GM19324 (cell line): ENCODE results near the gene TEKT2.

Experiments
- ATAC-seq: cut with Tn5 transposase; IDR thresholded peaks from one replicate; pipeline ENCODE4 v1.9.1; 2021; ENCODE audit warnings: mild to moderate bottlenecking, moderate library complexity; ENCODE audit not compliant: unreplicated experiment, low FRiP score

TEKT2 gene

DNA sequence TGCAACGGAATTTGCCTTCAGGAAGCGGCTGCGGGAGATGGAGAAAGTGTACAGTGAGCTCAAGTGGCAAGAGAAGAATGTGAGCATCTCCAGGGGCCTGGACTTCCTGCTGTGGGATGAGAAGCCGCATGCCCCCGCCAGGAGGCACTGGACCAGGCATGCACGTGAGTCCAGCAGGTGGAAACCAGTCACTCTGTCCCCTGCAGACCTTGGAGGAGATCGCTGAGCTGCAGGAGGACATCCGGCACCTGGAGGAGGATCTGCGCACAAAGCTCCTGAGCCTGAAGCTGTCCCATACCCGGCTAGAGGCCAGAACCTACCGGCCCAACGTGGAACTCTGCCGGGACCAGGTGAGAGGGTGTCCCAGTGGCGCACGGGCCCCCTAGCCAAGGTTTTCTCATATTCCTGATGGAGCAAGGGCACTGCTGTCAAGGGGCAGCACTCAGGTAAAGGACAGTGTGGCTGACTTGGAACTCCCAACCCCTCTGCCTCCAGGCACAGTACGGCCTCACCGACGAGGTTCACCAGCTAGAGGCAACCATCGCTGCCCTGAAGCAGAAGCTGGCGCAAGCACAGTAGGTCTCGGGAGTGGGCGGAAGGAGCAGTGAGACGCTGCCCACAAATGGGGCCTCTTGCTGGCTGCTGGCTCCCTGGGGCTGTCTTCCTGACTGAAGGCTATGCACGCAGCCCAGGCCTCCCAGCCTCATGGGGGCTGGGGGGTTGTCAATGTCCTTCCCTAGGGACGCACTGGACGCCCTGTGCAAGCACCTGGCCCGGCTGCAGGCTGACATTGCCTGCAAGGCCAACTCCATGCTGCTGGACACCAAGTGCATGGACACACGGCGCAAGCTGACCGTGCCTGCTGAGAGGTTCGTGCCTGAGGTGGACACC is 3.6 kb downstream of the TEKT2 start:
- no peak for ATAC-seq

DNA sequence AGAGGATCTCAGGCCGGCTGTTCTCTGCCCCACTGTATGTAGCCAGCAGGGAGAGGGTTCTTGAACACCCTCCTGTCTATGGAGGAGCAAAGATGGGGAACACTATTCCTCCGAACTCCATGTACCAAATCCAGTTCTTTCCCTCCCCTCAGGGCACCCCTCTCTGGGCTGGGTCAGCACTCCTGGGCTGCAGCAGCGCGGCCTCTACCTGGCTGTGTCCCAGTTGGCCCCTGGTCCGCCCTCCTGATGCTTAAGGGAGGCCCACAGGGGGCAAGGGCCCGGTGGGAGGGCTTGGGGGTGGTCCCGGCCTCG is 4.3 kb downstream of the TEKT2 start:
- no peak for ATAC-seq

DNA sequence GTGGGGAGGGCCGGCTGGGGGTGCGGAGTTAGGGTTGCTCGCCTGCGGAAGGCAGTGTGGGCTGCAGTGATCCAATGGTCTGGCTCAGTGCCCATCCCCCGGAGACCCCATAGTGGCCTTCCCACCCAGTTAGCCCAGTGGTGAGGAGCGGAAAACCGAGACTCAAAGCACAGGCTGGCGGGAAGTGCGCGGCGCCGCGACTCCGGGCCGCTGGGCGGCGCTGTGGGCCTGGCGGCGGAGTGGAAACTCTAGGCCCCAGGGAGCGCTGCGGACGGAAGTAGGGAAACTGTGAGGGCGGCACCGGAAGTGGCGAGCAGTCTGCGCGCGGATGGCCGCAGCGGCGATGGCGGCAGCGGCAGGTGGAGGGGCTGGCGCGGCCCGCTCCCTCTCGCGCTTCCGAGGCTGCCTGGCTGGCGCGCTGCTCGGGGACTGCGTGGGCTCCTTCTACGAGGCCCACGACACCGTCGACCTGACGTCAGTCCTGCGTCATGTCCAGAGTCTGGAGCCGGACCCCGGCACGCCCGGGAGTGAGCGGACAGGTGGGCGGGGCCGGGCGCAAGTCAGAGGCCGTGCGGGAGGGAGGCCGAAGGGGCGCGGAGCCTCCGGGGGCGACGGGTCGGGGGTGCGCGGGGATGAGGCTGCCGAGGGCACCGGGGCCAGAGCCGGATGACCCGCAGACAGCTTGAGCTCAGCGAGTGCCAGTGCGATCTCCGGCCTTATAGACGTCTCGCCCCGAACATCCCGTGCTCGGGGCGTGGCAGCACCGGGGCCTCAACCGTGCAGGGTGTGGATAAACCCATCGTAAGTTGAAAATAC is 4.9 kb downstream of the TEKT2 start, which contains the start of gene ADPRS:
Gene ADPRS (plus strand): TSS at position 316 of the 816 bp plus-strand sequence. CDS start 13 bp downstream, at position 329.
- peak; percentile 85 for ATAC-seq

DNA sequence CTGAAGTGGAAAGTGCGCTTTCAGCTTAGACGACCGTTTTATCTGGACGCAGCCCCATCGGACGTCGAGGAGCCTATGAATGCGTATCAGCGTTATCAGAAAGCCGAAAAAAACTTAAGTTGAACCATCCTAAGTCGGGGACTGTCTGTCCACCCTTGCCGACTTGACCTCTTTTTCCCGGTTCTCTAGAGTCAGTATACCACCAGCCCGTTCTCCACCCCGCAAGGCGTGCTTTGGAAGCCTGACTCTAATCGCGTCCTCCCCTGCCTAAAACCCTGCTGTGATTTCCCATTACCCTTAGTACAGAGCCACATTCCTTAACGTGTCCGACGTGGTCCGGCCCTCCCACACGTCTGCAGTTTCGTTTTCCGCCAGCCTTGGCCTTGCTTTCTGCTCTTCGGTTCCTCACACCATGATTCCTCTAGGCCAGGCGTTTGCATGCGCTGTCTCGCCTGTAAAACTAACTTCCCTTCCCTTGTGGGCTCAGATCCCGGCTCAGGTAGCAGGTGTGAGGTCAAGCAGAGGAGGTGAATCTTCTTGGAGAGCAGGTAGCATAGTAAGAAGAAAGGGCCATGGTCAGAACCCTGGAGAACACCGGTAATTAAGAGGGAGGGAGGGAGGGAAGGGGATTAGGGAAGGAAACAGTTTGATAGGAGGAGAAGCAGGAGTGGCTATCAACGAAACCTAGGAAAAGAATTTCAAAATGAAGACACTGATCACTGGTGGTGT is 5.7 kb downstream of the TEKT2 start:
- ATAC-seq = no peak

DNA sequence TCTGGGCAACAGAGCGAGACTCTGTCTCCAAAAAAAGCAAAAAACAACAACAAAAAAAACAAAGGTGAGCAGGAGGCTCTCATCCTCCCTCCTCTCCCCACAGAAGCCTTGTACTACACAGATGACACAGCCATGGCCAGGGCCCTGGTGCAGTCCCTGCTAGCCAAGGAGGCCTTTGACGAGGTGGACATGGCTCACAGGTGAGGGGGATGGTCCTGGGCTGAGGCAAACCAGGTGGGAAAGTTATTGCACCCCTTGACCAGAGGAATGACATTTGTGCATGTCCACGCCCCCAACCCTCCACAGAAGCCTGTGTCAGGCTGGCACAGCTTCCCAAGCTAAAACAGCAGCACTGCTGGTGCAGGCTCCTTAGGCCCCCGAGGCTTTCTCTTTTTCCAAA is 7.2 kb downstream of the TEKT2 start:
- no peak for ATAC-seq

DNA sequence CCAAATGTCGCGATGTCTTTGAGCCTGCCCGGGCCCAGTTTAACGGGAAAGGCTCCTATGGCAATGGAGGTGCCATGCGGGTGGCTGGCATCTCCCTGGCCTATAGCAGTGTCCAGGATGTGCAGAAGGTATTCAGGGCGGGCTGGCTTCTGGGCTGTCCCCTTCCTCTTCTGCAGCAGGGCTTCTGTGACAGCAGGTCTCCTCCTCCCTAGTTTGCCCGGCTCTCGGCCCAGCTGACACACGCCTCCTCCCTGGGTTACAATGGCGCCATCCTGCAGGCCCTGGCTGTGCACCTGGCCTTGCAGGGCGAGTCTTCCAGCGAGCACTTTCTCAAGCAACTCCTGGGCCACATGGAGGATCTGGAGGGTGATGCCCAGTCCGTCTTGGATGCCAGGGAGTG is 7.8 kb downstream of the TEKT2 start:
- no peak for ATAC-seq

DNA sequence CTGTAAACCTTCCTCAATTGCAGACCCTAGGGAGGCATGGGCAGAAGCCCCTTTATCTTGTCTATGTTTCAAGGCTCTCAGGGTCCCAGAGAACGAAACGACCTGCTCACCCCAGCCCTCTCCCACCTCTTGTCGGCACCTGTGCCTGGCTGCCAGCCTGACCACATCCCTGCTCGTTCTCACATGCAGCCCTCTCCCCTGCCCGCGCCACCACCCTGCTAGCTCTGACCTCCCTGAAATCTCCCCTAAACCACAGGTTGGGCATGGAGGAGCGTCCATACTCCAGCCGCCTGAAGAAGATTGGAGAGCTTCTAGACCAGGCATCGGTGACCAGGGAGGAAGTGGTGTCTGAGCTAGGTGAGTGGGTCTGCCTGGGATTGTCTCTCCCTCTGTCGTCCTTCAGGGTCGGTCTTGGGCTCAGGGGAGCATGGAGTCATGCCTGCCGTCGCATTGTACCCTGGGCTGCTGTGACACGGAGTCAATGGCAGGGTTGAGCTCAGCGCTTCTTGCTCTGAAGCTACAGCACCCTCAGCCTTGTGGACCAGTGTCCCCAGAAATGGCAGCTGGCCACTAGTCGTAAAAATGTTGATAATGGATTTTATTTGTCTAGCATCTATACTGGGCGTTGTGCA is 8.4 kb downstream of the TEKT2 start:
- ATAC-seq = no peak

DNA sequence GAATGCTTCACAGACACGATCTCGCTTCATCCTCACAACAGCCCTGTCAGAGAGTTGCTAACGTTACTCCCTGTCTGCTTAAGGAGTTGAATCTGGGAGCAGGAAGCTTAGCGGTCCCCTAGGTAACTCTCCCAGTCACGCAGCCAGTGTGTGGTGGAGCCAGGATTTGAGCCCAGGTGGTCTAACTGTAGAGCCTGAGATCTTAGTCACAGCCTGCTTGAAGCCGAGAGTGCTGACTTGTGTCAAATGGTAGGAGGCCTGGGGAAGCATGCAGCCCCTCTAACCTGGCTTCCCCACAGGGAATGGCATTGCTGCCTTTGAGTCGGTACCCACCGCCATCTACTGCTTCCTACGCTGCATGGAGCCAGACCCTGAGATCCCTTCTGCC is 8.9 kb downstream of the TEKT2 start:
- no peak for ATAC-seq

DNA sequence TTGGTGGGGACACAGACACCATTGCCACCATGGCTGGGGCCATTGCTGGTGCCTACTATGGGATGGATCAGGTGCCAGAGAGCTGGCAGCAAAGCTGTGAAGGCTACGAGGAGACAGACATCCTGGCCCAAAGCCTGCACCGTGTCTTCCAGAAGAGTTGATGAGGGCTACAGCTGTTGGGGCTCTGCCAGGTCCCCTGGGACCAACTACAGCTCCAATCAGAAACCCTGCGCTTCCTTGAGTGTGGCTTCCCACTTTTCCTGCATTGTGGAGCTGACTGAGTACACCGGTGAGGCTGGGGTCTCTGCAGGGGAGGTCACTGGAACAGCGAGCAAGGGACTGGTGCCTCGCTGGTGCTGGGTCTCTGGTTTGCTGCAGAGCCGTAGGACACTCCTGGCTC is 9.3 kb downstream of the TEKT2 start:
- no peak for ATAC-seq

DNA sequence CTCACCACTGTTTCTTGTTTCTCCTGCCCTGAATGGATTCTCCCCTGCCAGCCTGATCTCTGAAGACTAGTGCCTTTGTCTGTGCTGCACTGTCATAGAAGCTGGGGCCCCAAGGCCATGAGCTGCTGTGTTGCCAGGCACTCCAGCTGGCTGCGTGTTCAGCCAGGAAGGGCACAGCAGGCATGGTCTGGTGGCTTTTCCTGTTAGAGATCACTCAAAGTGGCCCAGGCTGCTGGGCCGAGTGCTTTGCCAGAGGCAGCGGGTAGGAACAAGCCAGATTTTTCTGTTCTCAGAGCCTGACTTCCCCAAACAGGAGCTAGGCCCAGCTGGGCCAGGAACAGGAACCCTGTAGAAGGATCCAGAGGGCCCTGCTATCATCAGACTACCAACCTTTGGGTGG is 10.0 kb downstream of the TEKT2 start:
- ATAC-seq = no peak

DNA sequence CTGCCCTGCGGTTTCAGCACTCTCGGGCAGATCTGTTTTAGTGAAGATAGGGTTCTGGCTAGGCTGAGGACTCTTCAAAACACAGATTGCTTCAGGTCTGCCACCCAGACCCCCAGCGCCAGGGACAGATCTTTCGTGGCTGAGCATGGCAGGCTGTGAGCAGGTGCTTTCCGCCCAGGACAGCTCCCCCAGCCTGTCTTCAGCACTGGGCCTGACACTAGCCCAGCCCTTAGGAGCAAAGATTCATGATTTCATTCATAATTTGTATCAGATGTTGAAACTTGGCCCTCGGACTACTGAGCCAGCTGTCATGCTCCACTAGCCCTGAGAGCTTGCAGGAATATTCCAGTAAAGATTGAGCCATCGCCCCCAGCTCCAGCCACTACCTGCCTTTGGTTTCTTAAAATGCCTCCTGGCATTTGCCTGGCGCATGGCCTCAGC is 10.7 kb downstream of the TEKT2 start:
- no peak for ATAC-seq

DNA sequence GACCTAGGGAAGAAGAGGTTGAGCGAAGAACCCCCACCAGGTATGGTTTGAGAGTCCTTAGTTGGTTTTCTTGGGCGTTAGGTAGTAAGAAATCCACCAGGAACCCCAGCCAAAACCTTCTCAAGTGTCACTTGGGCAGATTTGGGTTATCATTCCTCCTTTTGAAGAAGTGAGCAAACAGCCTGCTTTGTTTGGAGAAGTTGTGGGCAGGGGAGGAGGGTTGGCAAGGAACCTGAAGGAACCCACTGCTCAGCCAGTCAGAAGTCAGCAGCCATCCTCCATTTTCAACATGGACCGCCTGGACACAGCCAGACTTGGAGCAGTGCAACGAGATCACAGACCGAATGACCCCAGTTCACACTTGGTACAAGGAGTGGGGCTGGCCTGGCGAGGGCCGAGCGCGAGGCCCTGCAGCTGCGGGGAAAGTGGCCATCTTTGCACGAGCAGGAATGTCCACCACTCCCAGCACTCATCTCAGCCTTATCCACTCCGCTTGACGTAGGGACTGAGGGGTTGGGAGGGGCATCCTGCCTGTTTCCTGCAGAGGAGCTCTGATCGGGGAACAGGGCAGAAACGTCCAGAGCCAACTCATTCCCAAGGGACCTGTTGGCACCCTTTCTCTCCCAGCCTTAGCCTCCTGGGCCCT is 12.0 kb downstream of the TEKT2 start:
- ATAC-seq = no peak

DNA sequence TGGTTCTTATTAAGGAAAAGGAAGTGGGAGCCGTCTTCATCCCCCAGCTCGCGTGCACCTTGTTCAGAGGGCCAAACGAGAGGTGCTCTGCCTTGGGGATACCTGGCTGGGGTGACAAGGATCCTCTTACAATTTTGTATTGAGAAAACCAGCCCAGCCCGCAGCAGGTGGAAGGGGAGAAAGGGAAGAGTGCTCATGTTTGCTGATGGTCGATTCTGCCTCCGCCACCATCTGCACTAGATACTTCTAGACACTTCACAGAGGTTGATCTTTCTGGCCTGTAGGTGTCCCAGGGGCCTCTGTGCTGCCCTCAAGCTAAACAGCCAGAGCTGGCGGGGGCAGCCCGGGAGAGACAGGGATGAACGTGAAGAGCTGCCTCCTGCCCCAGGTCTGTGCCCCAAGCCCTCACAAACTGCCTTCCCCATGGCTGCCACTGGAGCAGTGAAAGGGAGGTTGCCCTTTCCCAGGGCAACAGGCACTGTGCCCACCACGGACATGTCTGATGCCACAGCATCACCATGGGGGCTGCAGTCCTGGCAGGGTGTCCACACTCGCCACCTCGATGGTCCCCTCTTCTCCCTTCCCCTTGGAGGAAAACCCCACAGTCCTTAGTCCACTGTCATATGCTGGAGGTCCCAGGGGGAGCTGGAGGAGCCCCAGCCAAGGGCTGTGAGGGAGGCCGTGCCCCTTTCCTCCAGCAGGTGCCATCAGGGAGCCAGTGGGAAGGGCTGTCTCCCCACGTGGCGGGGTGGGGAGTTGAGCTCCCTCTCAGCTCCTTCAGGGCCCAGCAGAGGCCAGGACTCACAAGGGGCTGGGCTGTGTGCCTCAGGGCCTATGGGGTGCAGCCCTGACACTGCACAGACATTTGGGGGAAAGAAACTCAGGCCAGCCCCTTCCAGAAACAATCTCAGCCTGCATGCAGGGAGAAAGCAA is 12.9 kb downstream of the TEKT2 start:
- no peak for ATAC-seq

DNA sequence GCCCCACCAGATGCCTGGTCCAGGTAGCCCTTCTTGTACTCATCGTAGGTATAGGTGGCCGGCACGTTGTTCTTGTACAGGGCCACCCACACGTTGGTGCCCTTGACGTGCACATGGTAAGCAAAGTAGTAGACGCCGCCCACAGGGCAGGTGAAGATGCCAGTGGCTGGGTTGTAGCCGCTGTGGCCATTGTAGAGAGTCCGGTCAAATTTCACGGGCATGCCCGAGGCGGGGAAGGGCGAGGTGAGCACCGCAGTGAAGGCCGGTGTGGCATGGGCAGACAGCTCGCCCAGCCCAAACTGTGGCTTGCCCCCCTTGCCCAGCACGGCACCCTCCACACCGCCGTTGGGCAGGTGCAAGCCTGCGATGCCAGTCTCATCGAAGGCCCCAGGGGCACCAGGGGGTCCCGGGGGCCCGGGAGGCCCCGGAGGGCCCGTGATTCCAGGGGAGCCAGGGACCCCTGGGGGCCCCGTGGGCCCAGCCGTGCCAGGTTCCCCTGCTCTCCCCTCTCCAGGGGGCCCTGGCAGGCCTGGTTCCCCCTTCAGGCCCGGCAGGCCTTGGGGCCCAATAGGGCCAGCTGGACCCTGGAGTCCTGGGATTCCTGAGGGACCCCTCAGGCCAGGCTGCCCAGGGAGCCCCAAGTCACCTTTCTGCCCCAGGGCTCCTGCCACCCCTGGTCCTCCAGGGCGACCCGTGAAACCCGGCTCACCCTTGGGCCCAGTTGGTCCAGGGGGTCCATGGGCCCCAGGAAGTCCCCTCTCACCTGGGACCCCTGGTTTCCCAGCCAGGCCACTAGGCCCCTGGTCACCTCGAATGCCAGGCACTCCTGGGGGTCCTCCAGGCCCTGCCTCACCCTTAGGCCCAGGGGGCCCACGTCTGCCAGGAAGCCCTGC is 14.0 kb downstream of the TEKT2 start:
- no peak for ATAC-seq

DNA sequence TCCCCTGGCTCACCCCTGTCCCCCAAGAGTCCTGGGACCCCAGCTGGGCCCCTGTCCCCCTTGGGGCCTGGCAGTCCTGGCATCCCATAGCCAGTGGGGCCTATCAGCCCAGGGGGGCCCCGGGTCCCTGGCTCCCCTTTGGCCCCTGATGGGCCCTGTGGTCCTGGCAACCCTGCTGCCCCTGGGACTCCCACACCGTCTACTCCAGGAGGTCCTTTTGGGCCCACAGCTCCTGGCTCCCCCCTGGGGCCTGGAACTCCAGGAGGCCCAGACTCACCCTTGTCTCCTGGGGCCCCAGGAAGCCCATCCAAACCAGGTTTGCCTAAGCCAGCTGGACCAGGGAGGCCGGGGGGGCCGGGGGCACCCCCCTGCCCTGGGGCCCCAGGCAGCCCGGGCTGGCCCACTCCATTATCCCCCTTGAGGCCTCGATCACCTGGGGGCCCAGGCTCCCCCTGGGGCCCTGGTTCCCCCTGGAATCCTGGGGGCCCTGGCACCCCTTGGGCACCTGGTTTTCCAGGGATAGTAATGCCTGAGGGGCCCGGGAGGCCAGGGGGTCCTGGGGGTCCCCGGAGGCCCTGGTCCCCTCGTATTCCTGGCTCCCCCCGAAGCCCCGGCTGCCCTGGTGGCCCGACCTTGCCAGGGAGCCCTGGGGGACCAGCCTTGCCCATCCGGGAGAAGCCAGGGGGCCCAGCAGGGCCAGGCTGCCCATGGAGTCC is 14.9 kb downstream of the TEKT2 start:
- ATAC-seq = no peak

DNA sequence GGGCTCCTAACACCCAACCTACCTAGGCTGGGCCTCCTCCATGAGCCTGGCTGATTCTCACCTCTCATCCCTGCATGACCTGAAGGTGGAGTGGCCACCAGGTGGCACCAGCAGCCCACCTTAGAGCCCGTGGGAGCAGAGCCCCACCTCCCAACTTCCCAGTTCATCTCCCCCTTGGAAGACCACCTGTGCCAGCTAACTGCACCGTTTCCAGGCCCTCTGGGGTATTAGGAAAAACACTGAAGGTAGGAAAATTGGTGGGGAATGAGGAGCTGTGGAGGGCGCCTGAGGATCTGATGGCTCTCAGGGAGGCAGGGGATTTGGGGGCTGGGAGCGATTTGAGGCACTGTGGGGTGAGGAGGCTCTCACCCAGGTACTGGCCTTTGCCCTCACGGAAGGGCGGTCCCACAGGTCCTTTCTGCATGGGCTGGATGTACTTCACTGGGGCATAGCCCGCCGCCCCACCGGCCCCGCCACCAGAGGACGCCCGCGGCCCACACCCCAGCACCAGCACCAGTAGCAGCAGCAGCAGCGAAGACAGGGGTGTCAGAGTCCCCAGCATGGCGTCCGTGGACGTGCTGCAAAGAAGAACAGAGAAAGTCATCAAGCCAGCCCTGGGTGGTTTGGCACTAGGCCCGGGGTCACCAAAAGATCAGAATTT is 15.9 kb downstream of the TEKT2 start:
- no peak for ATAC-seq

DNA sequence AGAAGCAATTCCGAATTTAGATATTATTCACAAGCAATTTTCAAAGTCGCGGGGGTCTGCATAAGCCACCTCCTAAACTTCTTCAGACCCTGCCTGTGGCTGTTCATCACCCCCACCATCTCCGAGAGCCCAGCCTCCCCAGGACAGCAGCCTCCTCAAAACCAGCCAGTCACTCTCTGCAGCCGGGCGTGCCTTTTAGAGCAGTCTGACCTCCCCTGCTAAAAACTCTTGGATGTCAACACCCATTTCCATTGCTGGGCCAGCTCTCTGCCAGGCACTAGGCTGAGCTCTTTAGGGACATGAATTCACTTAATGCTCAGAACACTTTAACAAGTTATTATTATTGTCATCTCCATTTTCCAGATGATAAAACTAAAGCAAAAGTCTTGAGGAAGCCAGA is 16.5 kb downstream of the TEKT2 start:
- no peak for ATAC-seq
